CD14-positive monocyte (primary cell): ENCODE data around the gene KRTAP5-6. TPM values are rescaled to one million over a fixed set of nuclear protein-coding genes. Genes with fewer than 3 reads are reported as not detected.
A peak's percentile ranks its signal among the peaks of the same experiment; 100 is the strongest.

Experiments used
- DNase-seq, 3 donors: peaks; one replicate each; pipeline ENCODE4 v3.0.0-alpha.2; 2011 to 2022
- H2AFZ ChIP-seq: 2 replicates; pipeline ENCODE4 v1.6.0; 2012; ENCODE audit warnings: mild to moderate bottlenecking, low read depth, low read length, inconsistent platforms; ENCODE audit not compliant: insufficient read depth, poor library complexity, severe bottlenecking
- H3K27ac ChIP-seq, 2 donors: 1 replicate in 1 of 2; 2 replicates in 1 of 2; pipeline ENCODE4 v1.5.1; 2012 to 2013; ENCODE audit warnings: low read length in 2 of 2, control low read depth in 1 of 2, inconsistent platforms in 1 of 2, low read depth in 1 of 2, mild to moderate bottlenecking in 1 of 2
- H3K27me3 ChIP-seq, 2 donors: one replicate each; pipeline versions ENCODE4 v1.6.0 to v1.6.1; 2011 to 2013; ENCODE audit warnings: low read length in 2 of 2; ENCODE audit not compliant: control insufficient read depth in 2 of 2, insufficient read depth in 2 of 2
- H3K36me3 ChIP-seq, 2 donors: replicated peaks in 1 of 2; 1 replicate in 1 of 2; 2 replicates in 1 of 2; pipeline versions ENCODE4 v1.5.1 to v1.6.1; 2012 to 2013; ENCODE audit warnings: low read length in 2 of 2, control low read depth in 1 of 2, inconsistent platforms in 1 of 2, mild to moderate bottlenecking in 1 of 2; ENCODE audit not compliant: insufficient read depth in 2 of 2, control insufficient read depth in 1 of 2
- H3K4me1 ChIP-seq, 2 donors: 1 replicate in 1 of 2; 2 replicates in 1 of 2; pipeline versions ENCODE4 v1.5.1 to v1.6.1; 2012 to 2013; ENCODE audit warnings: low read length in 2 of 2, control low read depth in 1 of 2, inconsistent platforms in 1 of 2, mild to moderate bottlenecking in 1 of 2, moderate library complexity in 1 of 2; ENCODE audit not compliant: insufficient read depth in 2 of 2, control insufficient read depth in 1 of 2
- H3K4me2 ChIP-seq: replicated peaks from 2 replicates; pipeline ENCODE3; 2012; ENCODE audit warnings: low read length, moderate library complexity, mild to moderate bottlenecking; ENCODE audit not compliant: poor library complexity, severe bottlenecking; ENCODE audit errors: extremely low read depth
- H3K4me3 ChIP-seq, 3 experiments: fragments of 200-600 bp in 1 of 3; sonication (generic) in 1 of 3; replicated peaks in 1 of 3; 1 replicate in 2 of 3; 2 replicates in 1 of 3; pipeline ENCODE4 v1.5.1; 2011 to 2013; ENCODE audit warnings: low read length in 3 of 3, mild to moderate bottlenecking in 3 of 3, control low read depth in 2 of 3, low read depth in 2 of 3, inconsistent platforms in 1 of 3, moderate library complexity in 1 of 3
- H3K79me2 ChIP-seq: 2 replicates; pipeline ENCODE4 v1.6.0; 2012; ENCODE audit warnings: mild to moderate bottlenecking, control low read depth, inconsistent platforms, low read length, moderate library complexity; ENCODE audit not compliant: insufficient read depth
- H3K9ac ChIP-seq: 2 replicates; pipeline ENCODE4 v1.6.0; 2017; ENCODE audit warnings: low read length, mild to moderate bottlenecking; ENCODE audit not compliant: insufficient read depth, poor library complexity, severe bottlenecking
- H3K9me3 ChIP-seq, 2 donors: replicated peaks in 1 of 2; 1 replicate in 1 of 2; 2 replicates in 1 of 2; pipeline versions ENCODE4 v1.5.1 to v1.6.1; 2012 to 2013; ENCODE audit warnings: low read length in 2 of 2, control low read depth in 1 of 2; ENCODE audit not compliant: control insufficient read depth in 1 of 2, insufficient read depth in 1 of 2
- H4K20me1 ChIP-seq: 2 replicates; pipeline ENCODE4 v1.6.0; 2012; ENCODE audit warnings: mild to moderate bottlenecking, low read length, control low read depth, moderate library complexity; ENCODE audit not compliant: insufficient read depth
- H3K27ac Mint-ChIP-seq, 7 donors: one replicate each; pipeline ENCODE4 v1.8.0; 2020; ENCODE audit warnings: mild to moderate bottlenecking in 7 of 7, mixed read lengths in 7 of 7, moderate library complexity in 6 of 7, inconsistent platforms in 2 of 7
- H3K27me3 Mint-ChIP-seq, 3 donors: one replicate each; pipeline ENCODE4 v1.8.0; 2021 to 2022; ENCODE audit warnings: low read depth in 3 of 3, mild to moderate bottlenecking in 3 of 3, mixed read lengths in 3 of 3, moderate library complexity in 3 of 3, inconsistent platforms in 1 of 3
- H3K36me3 Mint-ChIP-seq, 2 donors: one replicate each; pipeline ENCODE4 v1.8.0; 2020; ENCODE audit warnings: mixed read lengths in 2 of 2, inconsistent platforms in 1 of 2, mild to moderate bottlenecking in 1 of 2
- H3K4me1 Mint-ChIP-seq: one replicate; pipeline ENCODE4 v1.8.0; 2020; ENCODE audit warnings: mild to moderate bottlenecking, mixed read lengths
- H3K4me3 Mint-ChIP-seq, 2 donors: one replicate each; pipeline ENCODE4 v1.8.0; 2020; ENCODE audit warnings: mild to moderate bottlenecking in 2 of 2, mixed read lengths in 2 of 2, moderate library complexity in 1 of 2
- H3K9me3 Mint-ChIP-seq, 7 donors: one replicate each; pipeline ENCODE4 v1.8.0; 2020 to 2022; ENCODE audit warnings: mixed read lengths in 7 of 7, mild to moderate bottlenecking in 6 of 7, moderate library complexity in 6 of 7, inconsistent platforms in 2 of 7
- WGBS: methylation state at CpG from one replicate; pipeline ENCODE4 v1.1.5; 2013; ENCODE audit warnings: missing lambda C conversion rate; ENCODE audit not compliant: insufficient coverage; 5-methylcytosine and 5-hydroxymethylcytosine counted together
- intact Hi-C, 2 donors: fragments of 100-400 bp; cut with micrococcal nuclease; formaldehyde crosslinking; loops; one replicate each; pipeline versions ENCODE4 v1.15.0 to v1.15.1; 2023
- polyA plus RNA-seq, 3 donors: library from polyadenylated mRNA; depleted of rRNA in 1 of 3; unstranded in 2 of 3; stranded (reverse) in 1 of 3; fragments of 300-500 nt in 2 of 3; fragments of >200 nt in 1 of 3; fragmentation: Illumina TruSeq in 2 of 3; gene quantifications; 1 replicate in 2 of 3; 2 replicates in 1 of 3; pipeline ENCODE4 v1.2.3, GENCODE V29; 2012 to 2021
- TF ChIP-seq, protein P1 (sequence below): fragments of 200-600 bp; IDR thresholded peaks from one replicate; pipeline ENCODE4 v1.8.0; 2022; ENCODE audit warnings: antibody characterized with exemption, mild to moderate bottlenecking

The KRTAP5-6 gene
- polyA plus RNA-seq, 3 donors, result not detected

- Mint-ChIP-seq H3K36me3 (peaks cover 0 to 2% of the 10 kb centered on the region in 2 donors), H3K4me3 (peak overlapping the region in 1 of 2 donors; percentile 37), H3K4me1 (peaks cover 20% of the 10 kb centered on the region), H3K27ac (no peak overlapping the region), H3K27me3 (peaks cover 55 to 84% (median 73%) of the 10 kb centered on the region in 3 donors), H3K9me3 (peaks cover 6 to 15% (median 11%) of the 10 kb centered on the region in 7 donors)
- Histone ChIP-seq H3K4me1 (peaks cover 8 to 15% of the 10 kb centered on the region in 2 donors), H3K4me2 (no peak overlapping the region), H3K4me3 (no peak overlapping the region), H3K36me3 (no peaks in the 10 kb centered on the region), H4K20me1 (no peaks in the 10 kb centered on the region), H2AFZ (no peak overlapping the region), H3K9ac (no peak overlapping the region), H3K9me3 (peaks cover 6 to 8% of the 10 kb centered on the region in 2 donors), H3K27ac (no peak overlapping the region), H3K79me2 (no peaks in the 10 kb centered on the region), H3K27me3 (peaks cover 12 to 74% of the 10 kb centered on the region in 2 donors)
- intact Hi-C loops, result no loop called here
- 98% methylated on average over 5 of the region's 5 CpGs for WGBS
- DNase-seq, result no peak
- TF ChIP-seq, protein P1, sequence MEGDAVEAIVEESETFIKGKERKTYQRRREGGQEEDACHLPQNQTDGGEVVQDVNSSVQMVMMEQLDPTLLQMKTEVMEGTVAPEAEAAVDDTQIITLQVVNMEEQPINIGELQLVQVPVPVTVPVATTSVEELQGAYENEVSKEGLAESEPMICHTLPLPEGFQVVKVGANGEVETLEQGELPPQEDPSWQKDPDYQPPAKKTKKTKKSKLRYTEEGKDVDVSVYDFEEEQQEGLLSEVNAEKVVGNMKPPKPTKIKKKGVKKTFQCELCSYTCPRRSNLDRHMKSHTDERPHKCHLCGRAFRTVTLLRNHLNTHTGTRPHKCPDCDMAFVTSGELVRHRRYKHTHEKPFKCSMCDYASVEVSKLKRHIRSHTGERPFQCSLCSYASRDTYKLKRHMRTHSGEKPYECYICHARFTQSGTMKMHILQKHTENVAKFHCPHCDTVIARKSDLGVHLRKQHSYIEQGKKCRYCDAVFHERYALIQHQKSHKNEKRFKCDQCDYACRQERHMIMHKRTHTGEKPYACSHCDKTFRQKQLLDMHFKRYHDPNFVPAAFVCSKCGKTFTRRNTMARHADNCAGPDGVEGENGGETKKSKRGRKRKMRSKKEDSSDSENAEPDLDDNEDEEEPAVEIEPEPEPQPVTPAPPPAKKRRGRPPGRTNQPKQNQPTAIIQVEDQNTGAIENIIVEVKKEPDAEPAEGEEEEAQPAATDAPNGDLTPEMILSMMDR, result no peak
Observed at GRCh38 chr11:1731451-1732059, 34.6 kb downstream of the KRTAP5-6 start.

GRCh38 chr11:1732418-1733008 lies 35.5 kb downstream of the KRTAP5-6 start:
- H3K4me1 Mint-ChIP-seq, result peaks cover 20% of the 10 kb centered on the region
- DNase-seq, result no peak
- H2AFZ ChIP-seq, result no peak overlapping the region
- H3K4me1 ChIP-seq, result peaks cover 8 to 15% of the 10 kb centered on the region in 2 donors
- intact Hi-C loops, result no loop called here
- H3K27me3 ChIP-seq, result peaks cover 12 to 76% of the 10 kb centered on the region in 2 donors
- H3K4me3 Mint-ChIP-seq, result peak overlapping the region in 1 of 2 donors; percentile 67
- H3K4me3 ChIP-seq, result no peak overlapping the region
- TF ChIP-seq, protein P1, result no peak
- H4K20me1 ChIP-seq, result no peaks in the 10 kb centered on the region
- no peak overlapping the region for H3K9ac ChIP-seq
- no peak overlapping the region for H3K27ac ChIP-seq
- peaks cover 13 to 22% (median 18%) of the 10 kb centered on the region in 7 donors for H3K9me3 Mint-ChIP-seq
- H3K27ac Mint-ChIP-seq, result no peak overlapping the region
- WGBS, result 94% methylated on average over 12 of the region's 13 CpGs
- H3K79me2 ChIP-seq, result no peaks in the 10 kb centered on the region
- peaks cover 14 to 15% of the 10 kb centered on the region in 2 donors for H3K9me3 ChIP-seq
- peaks cover 56 to 82% (median 77%) of the 10 kb centered on the region in 3 donors for H3K27me3 Mint-ChIP-seq
- no peaks in the 10 kb centered on the region for H3K36me3 ChIP-seq
- peaks cover 0 to 3% of the 10 kb centered on the region in 2 donors for H3K36me3 Mint-ChIP-seq
- H3K4me2 ChIP-seq, result no peak overlapping the region
